GM12878 (cell line): Measurements from ENCODE around the gene MRPL41. TPM values are rescaled to one million over a fixed set of nuclear protein-coding genes. Genes with fewer than 3 reads are reported as not detected.

Experiments used
- ATAC-seq: fragments of 200-7000 bp; cut with Tn5 transposase; 3 replicates; pipeline ENCODE4 v1.9.1; 2020; ENCODE audit warnings: mild to moderate bottlenecking, moderate library complexity
- BruUV-seq: library from RNA; stranded (reverse); fragments of 400-500 nt; replicated peaks from 2 replicates; lab custom pipeline; 2021; lab: Mats Ljungman, UMichigan
- CTCF ChIA-PET: fragments of 300-600 bp; sonication (Branson Sonifier 250); formaldehyde crosslinking; extraction: SDS; loops from one replicate; lab custom pipeline; 2021; ENCODE audit warnings: inconsistent platforms; lab: Yijun Ruan, JAX
- POLR2A ChIA-PET: fragments of 350-600 bp; formaldehyde crosslinking; extraction: SDS; loops from one replicate; lab custom pipeline; 2021; ENCODE audit warnings: inconsistent platforms; lab: Charles Lee
- RAD21 ChIA-PET: fragments of 300-600 bp; sonication (Branson Sonifier 250); formaldehyde crosslinking; loops from one replicate; lab custom pipeline; 2023; ENCODE audit warnings: antibody characterized with exemption; ENCODE audit not compliant: unreplicated experiment; lab: Charles Lee
- SMC1A ChIA-PET: fragments of 300-600 bp; sonication (Branson Sonifier 250); formaldehyde crosslinking; loops from one replicate; lab custom pipeline; 2023; ENCODE audit not compliant: unreplicated experiment, uncharacterized antibody; lab: Charles Lee
- DNase-seq: peaks from one replicate; pipeline ENCODE4 v3.0.0-alpha.2; 2011; ENCODE audit warnings: low read depth, low spot score
- FAIRE-seq: peaks from 3 replicates; lab custom pipeline; 2011; peaks lifted over from hg19 to GRCh38; lab: Jason Lieb, UNC
- H2AFZ ChIP-seq: 2 replicates; pipeline ENCODE4 v1.6.0; 2011; ENCODE audit warnings: low read depth, low read length, control low read depth; ENCODE audit not compliant: control insufficient read depth
- H3K27ac ChIP-seq: 2 replicates; pipeline ENCODE4 v1.5.1; 2011; ENCODE audit warnings: control low read depth; ENCODE audit not compliant: control insufficient read depth, insufficient read depth
- H3K27me3 ChIP-seq, 2 experiments: replicated peaks in 1 of 2; 2 replicates each; pipeline versions ENCODE4 v1.6.0 to v1.6.1; 2011; ENCODE audit warnings: low read length in 1 of 2; ENCODE audit not compliant: control insufficient read depth in 2 of 2, insufficient read depth in 2 of 2
- H3K36me3 ChIP-seq, 2 experiments: 2 replicates each; pipeline ENCODE4 v1.5.1; 2011; ENCODE audit warnings: low read length in 1 of 2; ENCODE audit not compliant: control insufficient read depth in 2 of 2, insufficient read depth in 2 of 2
- H3K4me1 ChIP-seq: 2 replicates; pipeline ENCODE4 v1.6.1; 2011; ENCODE audit warnings: mild to moderate bottlenecking, low read length, moderate library complexity, mixed read lengths; ENCODE audit not compliant: control insufficient read depth, insufficient read depth
- H3K4me2 ChIP-seq: 2 replicates; pipeline ENCODE4 v1.6.0; 2011; ENCODE audit warnings: control low read depth; ENCODE audit not compliant: control insufficient read depth, insufficient read depth
- H3K4me3 ChIP-seq: fragments of 200-600 bp; sonication (generic); 2 replicates; pipeline ENCODE4 v1.5.1; 2016
- H3K79me2 ChIP-seq: 2 replicates; pipeline ENCODE4 v1.6.0; 2011; ENCODE audit warnings: low read length; ENCODE audit not compliant: control insufficient read depth, insufficient read depth
- H3K9ac ChIP-seq: 2 replicates; pipeline ENCODE4 v1.8.0; 2011; ENCODE audit warnings: low read length, control low read depth, mixed read lengths; ENCODE audit not compliant: control insufficient read depth, insufficient read depth
- H3K9me3 ChIP-seq: replicated peaks from 3 replicates; pipeline ENCODE4 v1.5.1; 2011; ENCODE audit warnings: mild to moderate bottlenecking, low read length; ENCODE audit not compliant: control insufficient read depth, insufficient read depth
- H4K20me1 ChIP-seq: 2 replicates; pipeline ENCODE4 v1.6.0; 2011; ENCODE audit not compliant: control insufficient read depth, insufficient read depth
- BCLAF1 ChIP-seq: fragments of 450-650 bp; IDR thresholded peaks from 2 replicates; pipeline ENCODE4 v1.6.1; 2017; ENCODE audit warnings: antibody characterized with exemption, mild to moderate bottlenecking, moderate library complexity
- CBX5 ChIP-seq: sonication (generic); IDR thresholded peaks from 2 replicates; pipeline ENCODE4 v1.6.1; 2016; ENCODE audit warnings: low read depth, moderate library complexity, mild to moderate bottlenecking, inconsistent platforms
- CREB1 ChIP-seq: IDR thresholded peaks from 2 replicates; pipeline ENCODE4 v1.6.1; 2012; ENCODE audit warnings: low read depth, mild to moderate bottlenecking, inconsistent platforms
- DPF2 ChIP-seq: fragments of 450-650 bp; IDR thresholded peaks from 2 replicates; pipeline ENCODE4 v1.6.1; 2017; ENCODE audit warnings: mild to moderate bottlenecking
- E2F8 ChIP-seq: fragments of 450-650 bp; IDR thresholded peaks from 2 replicates; pipeline ENCODE4 v1.6.1; 2018; ENCODE audit warnings: mild to moderate bottlenecking, low read depth, moderate library complexity; ENCODE audit not compliant: partially characterized antibody
- EED ChIP-seq: sonication (generic); IDR thresholded peaks from 2 replicates; pipeline ENCODE4 v1.6.1; 2016; ENCODE audit warnings: antibody characterized with exemption, low read depth
- HDAC6 ChIP-seq: fragments of 200-600 bp; sonication (generic); IDR thresholded peaks from one replicate; pipeline ENCODE4 v1.8.0; 2017; ENCODE audit warnings: antibody characterized with exemption; ENCODE audit not compliant: unreplicated experiment
- HDGF ChIP-seq: fragments of 450-650 bp; IDR thresholded peaks from 2 replicates; pipeline ENCODE4 v1.6.1; 2016; ENCODE audit warnings: antibody characterized with exemption
- IKZF2 ChIP-seq, 2 experiments: fragments of 450-650 bp; IDR thresholded peaks; 2 replicates each; pipeline ENCODE4 v1.6.1; 2017; ENCODE audit warnings: mild to moderate bottlenecking in 2 of 2, moderate library complexity in 2 of 2
- NR2F1 ChIP-seq: fragments of 450-650 bp; conservative IDR thresholded peaks from 2 replicates; pipeline ENCODE4 v1.6.1; 2017; ENCODE audit warnings: mild to moderate bottlenecking
- RBBP5 ChIP-seq: fragments of 200-600 bp; sonication (generic); conservative IDR thresholded peaks from 2 replicates; pipeline ENCODE4 v1.6.1; 2016
- SREBF1 ChIP-seq: IDR thresholded peaks from 2 replicates; pipeline ENCODE4 v1.6.1; 2012; ENCODE audit warnings: mild to moderate bottlenecking, low read length
- SREBF2 ChIP-seq: IDR thresholded peaks from 2 replicates; pipeline ENCODE4 v1.6.1; 2012; ENCODE audit warnings: mild to moderate bottlenecking, low read length
- WRNIP1 ChIP-seq: IDR thresholded peaks from 2 replicates; pipeline ENCODE4 v1.6.1; 2011; ENCODE audit warnings: low read depth, low read length, improper control_type of control experiment, borderline replicate concordance
- ZNF24 ChIP-seq: fragments of 450-650 bp; IDR thresholded peaks from 2 replicates; pipeline ENCODE4 v1.6.1; 2017; ENCODE audit warnings: antibody characterized with exemption, mild to moderate bottlenecking
- ZSCAN29 ChIP-seq: fragments of 450-650 bp; IDR thresholded peaks from 2 replicates; pipeline ENCODE4 v1.6.1; 2017; ENCODE audit warnings: mild to moderate bottlenecking, moderate library complexity
- WGBS: methylation state at CpG from one replicate; pipeline ENCODE4 v1.1.6; 2016; ENCODE audit warnings: low lambda C conversion rate; ENCODE audit not compliant: insufficient replicate concordance, insufficient coverage; ENCODE audit errors: missing lambda C conversion rate; 5-methylcytosine and 5-hydroxymethylcytosine counted together
- in situ Hi-C: fragments of 300-500 bp; cut with MboI; formaldehyde crosslinking; loops from 9 replicates; pipeline ENCODE4 v1.14.3; 2018; ENCODE audit warnings: mixed read lengths
- intact Hi-C: fragments of 100-400 bp; cut with micrococcal nuclease; formaldehyde crosslinking; loops from one replicate; pipeline ENCODE4 v1.14.2; 2022; ENCODE audit not compliant: unreplicated experiment
- polyA plus RNA-seq, 11 experiments: library from polyadenylated mRNA; depleted of rRNA in 4 of 11; unstranded in 6 of 11; stranded (reverse) in 5 of 11; fragments of >200 nt; fragmentation: Nextera tagmentation in 4 of 11; fragmentation: Illumina TruSeq in 1 of 11; extraction: Ambion mirVana in 4 of 11; extraction: Trizol in 1 of 11; gene quantifications; 1 replicate in 1 of 11; 2 replicates in 10 of 11; pipeline versions ENCODE4 v1.2.1 to v1.2.3, GENCODE V29; 2011 to 2016; ENCODE audit warnings: inconsistent platforms in 2 of 11, missing spikeins in 2 of 11, low read depth in 1 of 11
- total RNA-seq, 4 experiments: library from RNA; depleted of rRNA in 3 of 4; stranded (reverse); fragments of >200 nt in 3 of 4; fragmentation: Illumina TruSeq in 1 of 4; extraction: Trizol in 1 of 4; gene quantifications; 2 replicates each; pipeline versions ENCODE4 v1.2.1 to v1.2.3, GENCODE V29; 2013 to 2021

Gene MRPL41
- total and polyA plus RNA-seq, 10 of the 15 experiments (the other 5 are each of a cell fraction or from before 2014, with no cell fraction given) = 1.3 to 116 (median 40.1) TPM

GRCh38 chr9:137558127-137558526 is 6.4 kb downstream of the MRPL41 start:
- H3K9me3 ChIP-seq = no peaks in the 10 kb centered on the region
- SMC1A ChIA-PET = interaction anchor here (1.5 kb wide), 1 partner anchor 17 kb away, joined by 3 read pairs; no protein-coding TSS in a partner anchor
- no peak overlapping the region for H3K4me3 ChIP-seq
- TF ChIP-seq DPF2 (no peak), CREB1 (no peak), HDAC6 (no peak), RBBP5 (no peak), SREBF1 (no peak), NR2F1 (no peak), CBX5 (no peak), BCLAF1 (no peak), E2F8 (no peak), SREBF2 (no peak), WRNIP1 (no peak), ZSCAN29 (no peak), EED (no peak), IKZF2 (IDR thresholded peaks at IDR 0.05) (no peak), HDGF (no peak), ZNF24 (no peak)
- TF ChIP-seq, all 136 proteins: peak for 0
- H3K79me2 ChIP-seq = no peaks in the 10 kb centered on the region; the same call in 1 of the 2 replicates
- FAIRE-seq = no peak
- POLR2A ChIA-PET = no interaction called here
- peaks cover 13 to 20% of the 10 kb centered on the region in 2 experiments for H3K36me3 ChIP-seq
- H3K4me2 ChIP-seq = no peak overlapping the region
- RAD21 ChIA-PET = no interaction called here
- CTCF ChIA-PET = interaction anchor here (1.1 to 1.3 kb wide), 2 partner anchors 18 to 23 kb away, joined by 3 to 5 read pairs; no protein-coding TSS in a partner anchor
- no peaks in the 10 kb centered on the region for H4K20me1 ChIP-seq
- intact Hi-C loops = no loop called here
- H3K4me1 ChIP-seq = no peaks in the 10 kb centered on the region; the same call in 1 of the 2 replicates
- no peaks in the 10 kb centered on the region for H3K27me3 ChIP-seq
- 96% methylated on average over 4 of the region's 4 CpGs for WGBS
- no peak for DNase-seq
- H3K9ac ChIP-seq = no peak overlapping the region
- ATAC-seq = no peak
- H3K27ac ChIP-seq = no peak overlapping the region
- in situ Hi-C loops = no loop called here
- no peak overlapping the region for H2AFZ ChIP-seq
- BruUV-seq = no TSS peak
